Progenitor cell of endocrine pancreas (in vitro differentiated cells): ENCODE data around the gene MFRP. TPM values are rescaled to one million over a fixed set of nuclear protein-coding genes. Genes with fewer than 3 reads are reported as not detected.

Experiments used
- DNase-seq: peaks from one replicate; pipeline ENCODE4 v3.0.0; 2021; ENCODE audit warnings: low spot score; ENCODE audit not compliant: unreplicated experiment
- H3K27ac Mint-ChIP-seq: 2 replicates; pipeline ENCODE4 v1.8.0; 2021; ENCODE audit warnings: mild to moderate bottlenecking, moderate library complexity, mixed read lengths
- H3K27me3 Mint-ChIP-seq: 2 replicates; pipeline ENCODE4 v1.8.0; 2021; ENCODE audit warnings: mixed read lengths
- H3K36me3 Mint-ChIP-seq: 2 replicates; pipeline ENCODE4 v1.8.0; 2022; ENCODE audit warnings: mixed read lengths; ENCODE audit not compliant: insufficient read depth
- H3K4me1 Mint-ChIP-seq: 2 replicates; pipeline ENCODE4 v1.8.0; 2021; ENCODE audit warnings: low read depth, mixed read lengths
- H3K4me3 Mint-ChIP-seq: 2 replicates; pipeline ENCODE4 v1.8.0; 2021; ENCODE audit warnings: low read depth, mild to moderate bottlenecking, moderate library complexity, mixed read lengths
- H3K9me3 Mint-ChIP-seq: 2 replicates; pipeline ENCODE4 v1.8.0; 2021; ENCODE audit warnings: low read depth, mixed read lengths
- CTCF ChIP-seq: fragments of 200-600 bp; sonication (generic); IDR thresholded peaks from one replicate; pipeline ENCODE4 v1.5.0; 2021; ENCODE audit warnings: antibody characterized with exemption, mild to moderate bottlenecking; ENCODE audit not compliant: unreplicated experiment
- total RNA-seq: library from RNA; stranded (reverse); gene quantifications from 2 replicates; pipeline ENCODE4 v1.2.1, GENCODE V29; 2021

Gene MFRP
- total RNA-seq, 1 donor from 2014 or later: not detected

- Mint-ChIP-seq H3K4me1 (peaks cover 9% of the 10 kb centered on the region), H3K27me3 (peaks cover 51% of the 10 kb centered on the region), H3K36me3 (peaks cover 3% of the 10 kb centered on the region), H3K9me3 (no peaks in the 10 kb centered on the region), H3K27ac (no peak overlapping the region), H3K4me3 (peak overlapping the region; percentile 50)
- DNase-seq: peak; percentile 66
- TF ChIP-seq CTCF: peak; percentile 95
These were observed 6.7 kb downstream of the MFRP start for GRCh38 chr11:119339589-119340334.

- Mint-ChIP-seq H3K4me1 (peaks cover 9% of the 10 kb centered on the region), H3K9me3 (no peaks in the 10 kb centered on the region), H3K27ac (no peak overlapping the region), H3K4me3 (peak overlapping the region; percentile 50), H3K36me3 (peaks cover 3% of the 10 kb centered on the region), H3K27me3 (peaks cover 44% of the 10 kb centered on the region)
- DNase-seq: no peak
- no peak for TF ChIP-seq CTCF
These were observed 7.4 kb downstream of the MFRP start for GRCh38 chr11:119338965-119339588.

GRCh38 chr11:119338318-119338890 lies 8.1 kb downstream of the MFRP start:
- H3K36me3 Mint-ChIP-seq: peaks cover 3% of the 10 kb centered on the region
- peak overlapping the region; percentile 41 for H3K4me3 Mint-ChIP-seq
- DNase-seq: peak; percentile 61
- peak; percentile 70 for TF ChIP-seq CTCF
- no peak overlapping the region for H3K27ac Mint-ChIP-seq
- H3K9me3 Mint-ChIP-seq: no peaks in the 10 kb centered on the region
- peaks cover 38% of the 10 kb centered on the region for H3K27me3 Mint-ChIP-seq
- peaks cover 9% of the 10 kb centered on the region for H3K4me1 Mint-ChIP-seq

- peaks cover 9% of the 10 kb centered on the region for H3K4me1 Mint-ChIP-seq
- no peak overlapping the region for H3K4me3 Mint-ChIP-seq
- H3K27ac Mint-ChIP-seq: no peak overlapping the region
- peaks cover 3% of the 10 kb centered on the region for H3K36me3 Mint-ChIP-seq
- H3K27me3 Mint-ChIP-seq: peaks cover 31% of the 10 kb centered on the region
- no peak for DNase-seq
- no peak for TF ChIP-seq CTCF
- no peaks in the 10 kb centered on the region for H3K9me3 Mint-ChIP-seq
These were observed 8.8 kb downstream of the MFRP start for GRCh38 chr11:119337581-119338317.
